ENCODE results near the gene TOMM5.

The TOMM5 gene

DNA sequence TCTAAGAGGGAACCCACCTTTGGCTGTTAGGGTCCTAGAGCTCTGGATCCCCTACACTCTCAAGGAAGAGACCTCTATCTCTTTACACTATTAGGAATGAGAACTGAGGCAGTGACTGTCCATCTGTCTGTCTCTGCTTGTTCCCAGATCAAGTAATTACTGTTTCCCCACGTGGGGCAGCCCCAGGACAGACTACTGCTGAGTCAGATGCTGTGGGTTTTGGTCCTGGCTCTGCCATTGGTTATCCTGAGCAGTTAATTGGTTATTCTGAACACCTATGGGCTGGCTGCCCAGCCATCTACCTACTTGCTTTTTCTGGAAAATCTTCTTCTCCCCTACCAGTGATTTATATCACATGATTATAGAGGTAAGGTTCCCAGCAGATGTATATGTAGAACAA, 49.5 kb downstream of the TOMM5 start:
- no peaks in the 10 kb centered on the region for H3K36me3 ChIP-seq
- TF ChIP-seq, protein P1, sequence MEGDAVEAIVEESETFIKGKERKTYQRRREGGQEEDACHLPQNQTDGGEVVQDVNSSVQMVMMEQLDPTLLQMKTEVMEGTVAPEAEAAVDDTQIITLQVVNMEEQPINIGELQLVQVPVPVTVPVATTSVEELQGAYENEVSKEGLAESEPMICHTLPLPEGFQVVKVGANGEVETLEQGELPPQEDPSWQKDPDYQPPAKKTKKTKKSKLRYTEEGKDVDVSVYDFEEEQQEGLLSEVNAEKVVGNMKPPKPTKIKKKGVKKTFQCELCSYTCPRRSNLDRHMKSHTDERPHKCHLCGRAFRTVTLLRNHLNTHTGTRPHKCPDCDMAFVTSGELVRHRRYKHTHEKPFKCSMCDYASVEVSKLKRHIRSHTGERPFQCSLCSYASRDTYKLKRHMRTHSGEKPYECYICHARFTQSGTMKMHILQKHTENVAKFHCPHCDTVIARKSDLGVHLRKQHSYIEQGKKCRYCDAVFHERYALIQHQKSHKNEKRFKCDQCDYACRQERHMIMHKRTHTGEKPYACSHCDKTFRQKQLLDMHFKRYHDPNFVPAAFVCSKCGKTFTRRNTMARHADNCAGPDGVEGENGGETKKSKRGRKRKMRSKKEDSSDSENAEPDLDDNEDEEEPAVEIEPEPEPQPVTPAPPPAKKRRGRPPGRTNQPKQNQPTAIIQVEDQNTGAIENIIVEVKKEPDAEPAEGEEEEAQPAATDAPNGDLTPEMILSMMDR (IDR thresholded peaks at IDR 0.05) = no peak

DNA sequence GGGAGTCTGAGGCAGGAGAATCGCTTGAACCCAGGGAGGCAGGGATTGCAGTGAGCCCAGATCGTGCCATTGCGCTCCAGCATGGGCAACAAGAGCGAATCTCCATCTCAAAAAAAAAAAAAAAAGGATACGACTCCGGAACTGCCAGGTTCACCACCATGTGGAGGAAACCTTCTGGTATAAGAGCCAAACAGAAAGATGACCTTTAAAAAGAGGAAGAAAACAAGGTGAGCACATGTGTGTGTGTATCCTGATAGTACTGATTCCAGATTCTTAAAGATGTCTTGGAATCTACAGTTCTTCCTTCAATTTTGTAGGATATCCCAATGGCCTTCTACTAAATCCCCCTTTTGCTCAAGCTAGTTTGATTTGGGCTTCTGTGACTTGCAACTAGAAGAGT, 49.9 kb downstream of the TOMM5 start:
- H3K4me1 ChIP-seq (ENCODE audit: control insufficient read depth in 1 of 2, insufficient read depth in 1 of 2, low read depth in 1 of 2, low read length in 1 of 2) = no peaks in the 10 kb centered on the region
- no peaks in the 10 kb centered on the region for H3K9me3 ChIP-seq
- H3K4me3 ChIP-seq (ENCODE audit: low read depth in 1 of 2, low read length in 1 of 2) = no peak overlapping the region
- no peak overlapping the region for H3K27ac ChIP-seq
- H3K36me3 ChIP-seq = no peaks in the 10 kb centered on the region
- no peaks in the 10 kb centered on the region for H3K27me3 ChIP-seq
- TF ChIP-seq, protein P1 (IDR thresholded peaks at IDR 0.05) = no peak

More for the DNA sequence above, 49.5 kb downstream of the TOMM5 start:
- H3K27me3 ChIP-seq = no peaks in the 10 kb centered on the region
- no peak overlapping the region for H3K4me3 ChIP-seq (ENCODE audit: low read depth in 1 of 2, low read length in 1 of 2)
- H3K9me3 ChIP-seq = no peaks in the 10 kb centered on the region
- H3K4me1 ChIP-seq (ENCODE audit: control insufficient read depth in 1 of 2, insufficient read depth in 1 of 2, low read depth in 1 of 2, low read length in 1 of 2) = no peaks in the 10 kb centered on the region
- no peak overlapping the region for H3K27ac ChIP-seq

DNA sequence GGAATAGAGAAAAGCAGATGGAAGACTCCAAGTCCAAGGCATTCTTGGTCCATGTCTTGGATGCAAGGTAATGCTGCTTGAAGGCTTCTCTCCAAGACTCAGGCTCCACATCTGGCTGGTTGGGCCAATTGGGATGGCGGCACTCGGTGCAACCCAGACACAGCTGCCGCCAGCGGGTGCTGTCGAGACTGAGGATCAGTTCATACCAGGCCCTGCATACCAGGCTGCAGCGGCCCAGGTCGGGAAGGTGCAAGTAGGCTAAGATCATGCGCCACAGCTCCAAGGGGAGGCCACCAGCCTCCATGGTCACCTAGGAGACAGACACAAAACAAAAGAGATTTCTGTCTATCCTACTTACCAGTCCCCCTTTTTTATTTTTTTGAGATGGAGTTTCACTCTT, 50.9 kb downstream of the TOMM5 start:
- Histone ChIP-seq H3K4me3 (ENCODE audit: low read depth in 1 of 2, low read length in 1 of 2) (no peak overlapping the region), H3K36me3 (no peaks in the 10 kb centered on the region), H3K27me3 (no peaks in the 10 kb centered on the region), H3K4me1 (ENCODE audit: control insufficient read depth in 1 of 2, insufficient read depth in 1 of 2, low read depth in 1 of 2, low read length in 1 of 2) (no peaks in the 10 kb centered on the region), H3K9me3 (no peaks in the 10 kb centered on the region), H3K27ac (no peak overlapping the region)
- TF ChIP-seq, protein P1 (IDR thresholded peaks at IDR 0.05) = no peak

DNA sequence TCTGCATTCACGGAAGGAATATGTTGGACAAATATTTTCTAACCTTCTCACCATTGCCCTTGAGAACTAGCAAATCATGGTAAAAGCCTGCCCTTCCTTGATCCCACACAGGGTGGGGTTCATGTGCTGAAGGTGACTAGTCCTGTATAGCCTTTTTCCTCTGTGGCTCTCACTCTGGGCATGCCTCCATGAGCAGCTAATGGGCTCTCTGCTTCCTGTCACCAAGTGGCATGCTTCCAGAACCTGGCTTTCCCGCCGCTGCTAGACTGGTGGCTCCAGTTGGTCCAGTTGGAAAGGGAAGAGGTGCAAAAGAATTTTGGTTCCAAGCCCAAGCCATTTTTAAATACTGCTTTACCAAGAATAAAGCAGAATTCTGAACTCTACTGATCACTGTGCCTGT, 51.8 kb downstream of the TOMM5 start:
- no peaks in the 10 kb centered on the region for H3K36me3 ChIP-seq
- TF ChIP-seq, protein P1 (IDR thresholded peaks at IDR 0.05) = no peak

DNA sequence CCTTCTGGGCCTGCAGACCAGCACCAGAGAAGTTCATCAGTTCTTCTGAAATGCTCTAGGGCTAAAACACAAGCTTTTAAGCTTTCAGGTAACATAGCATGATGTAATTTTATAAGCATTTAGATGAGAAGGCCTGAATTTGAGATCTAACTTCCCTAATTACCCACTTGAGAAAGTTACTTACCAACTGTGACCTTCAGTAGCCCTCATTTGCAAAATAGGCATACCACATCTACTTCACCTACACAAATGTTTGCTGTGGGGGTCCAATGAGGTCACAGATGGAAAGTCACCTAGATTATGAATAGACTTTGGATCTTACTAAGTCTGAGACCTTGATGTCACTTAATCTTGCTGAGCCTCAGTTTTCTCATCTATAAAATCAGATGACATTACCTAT, 52.8 kb downstream of the TOMM5 start:
- no peaks in the 10 kb centered on the region for H3K9me3 ChIP-seq
- H3K27me3 ChIP-seq = no peaks in the 10 kb centered on the region
- TF ChIP-seq, protein P1 (IDR thresholded peaks at IDR 0.05) = no peak
- no peaks in the 10 kb centered on the region for H3K36me3 ChIP-seq
- no peak overlapping the region for H3K27ac ChIP-seq
- no peaks in the 10 kb centered on the region for H3K4me1 ChIP-seq (ENCODE audit: control insufficient read depth in 1 of 2, insufficient read depth in 1 of 2, low read depth in 1 of 2, low read length in 1 of 2)
- no peak overlapping the region for H3K4me3 ChIP-seq (ENCODE audit: low read depth in 1 of 2, low read length in 1 of 2)

More for the DNA sequence above, 51.8 kb downstream of the TOMM5 start:
- no peaks in the 10 kb centered on the region for H3K9me3 ChIP-seq
- H3K27ac ChIP-seq = no peak overlapping the region
- H3K4me1 ChIP-seq (ENCODE audit: control insufficient read depth in 1 of 2, insufficient read depth in 1 of 2, low read depth in 1 of 2, low read length in 1 of 2) = no peaks in the 10 kb centered on the region
- H3K27me3 ChIP-seq = no peaks in the 10 kb centered on the region
- H3K4me3 ChIP-seq (ENCODE audit: low read depth in 1 of 2, low read length in 1 of 2) = no peak overlapping the region
